ENCODE results near the gene SUN3.

The SUN3 gene

DNA sequence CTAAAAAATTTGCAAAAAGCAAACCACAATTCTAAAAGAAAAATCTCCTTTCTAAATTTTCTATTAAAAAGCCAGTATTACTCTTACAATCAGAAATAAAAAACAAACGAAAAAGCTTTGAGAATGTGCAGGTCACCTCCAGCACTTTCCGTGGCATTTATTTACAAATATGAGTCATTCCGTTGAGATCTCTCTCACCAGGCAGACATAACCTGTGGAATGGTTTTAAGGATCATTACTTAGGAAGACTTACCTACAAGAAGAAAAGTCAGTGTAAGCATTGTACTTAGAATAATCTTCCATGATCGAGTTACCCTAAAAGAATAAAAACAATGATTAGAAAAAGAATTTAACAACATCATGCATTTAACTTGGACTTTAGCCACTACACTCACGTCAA is 3.3 kb downstream of the SUN3 start:
- no peak for DNase-seq
- Histone ChIP-seq H3K36me3 (no peaks in the 10 kb centered on the region), H3K4me3 (ENCODE audit: low read depth, low read length) (no peak overlapping the region), H3K9me3 (no peaks in the 10 kb centered on the region), H3K27me3 (peaks cover 36% of the 10 kb centered on the region), H3K4me1 (no peaks in the 10 kb centered on the region)
- TF ChIP-seq, protein P1, sequence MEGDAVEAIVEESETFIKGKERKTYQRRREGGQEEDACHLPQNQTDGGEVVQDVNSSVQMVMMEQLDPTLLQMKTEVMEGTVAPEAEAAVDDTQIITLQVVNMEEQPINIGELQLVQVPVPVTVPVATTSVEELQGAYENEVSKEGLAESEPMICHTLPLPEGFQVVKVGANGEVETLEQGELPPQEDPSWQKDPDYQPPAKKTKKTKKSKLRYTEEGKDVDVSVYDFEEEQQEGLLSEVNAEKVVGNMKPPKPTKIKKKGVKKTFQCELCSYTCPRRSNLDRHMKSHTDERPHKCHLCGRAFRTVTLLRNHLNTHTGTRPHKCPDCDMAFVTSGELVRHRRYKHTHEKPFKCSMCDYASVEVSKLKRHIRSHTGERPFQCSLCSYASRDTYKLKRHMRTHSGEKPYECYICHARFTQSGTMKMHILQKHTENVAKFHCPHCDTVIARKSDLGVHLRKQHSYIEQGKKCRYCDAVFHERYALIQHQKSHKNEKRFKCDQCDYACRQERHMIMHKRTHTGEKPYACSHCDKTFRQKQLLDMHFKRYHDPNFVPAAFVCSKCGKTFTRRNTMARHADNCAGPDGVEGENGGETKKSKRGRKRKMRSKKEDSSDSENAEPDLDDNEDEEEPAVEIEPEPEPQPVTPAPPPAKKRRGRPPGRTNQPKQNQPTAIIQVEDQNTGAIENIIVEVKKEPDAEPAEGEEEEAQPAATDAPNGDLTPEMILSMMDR (IDR thresholded peaks at IDR 0.05; ENCODE audit: low read depth, low read length), result no peak

DNA sequence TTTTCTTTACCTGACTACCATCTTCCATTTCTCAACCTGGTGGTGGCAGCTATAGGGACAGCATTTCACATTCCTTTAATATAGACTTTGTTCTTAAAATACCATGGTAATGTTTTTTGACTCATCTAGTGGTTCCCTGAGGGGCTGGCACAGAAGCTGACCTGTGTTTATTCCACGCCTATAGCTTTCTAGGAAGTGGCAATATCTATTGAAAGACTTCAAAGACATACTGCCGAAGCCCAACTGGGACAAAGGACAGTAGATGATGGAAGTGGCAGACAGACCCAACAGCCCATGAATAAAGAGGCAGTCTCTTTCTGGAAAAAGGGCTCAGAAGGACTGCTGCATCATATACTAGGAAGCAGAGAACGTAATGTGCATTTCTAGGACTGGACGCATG is 11.2 kb downstream of the SUN3 start:
- Histone ChIP-seq H3K4me1 (no peaks in the 10 kb centered on the region), H3K27me3 (no peaks in the 10 kb centered on the region), H3K9me3 (no peaks in the 10 kb centered on the region), H3K4me3 (ENCODE audit: low read depth, low read length) (no peak overlapping the region), H3K36me3 (no peaks in the 10 kb centered on the region)
- no peak for DNase-seq
- TF ChIP-seq, protein P1 (IDR thresholded peaks at IDR 0.05; ENCODE audit: low read depth, low read length), result no peak

DNA sequence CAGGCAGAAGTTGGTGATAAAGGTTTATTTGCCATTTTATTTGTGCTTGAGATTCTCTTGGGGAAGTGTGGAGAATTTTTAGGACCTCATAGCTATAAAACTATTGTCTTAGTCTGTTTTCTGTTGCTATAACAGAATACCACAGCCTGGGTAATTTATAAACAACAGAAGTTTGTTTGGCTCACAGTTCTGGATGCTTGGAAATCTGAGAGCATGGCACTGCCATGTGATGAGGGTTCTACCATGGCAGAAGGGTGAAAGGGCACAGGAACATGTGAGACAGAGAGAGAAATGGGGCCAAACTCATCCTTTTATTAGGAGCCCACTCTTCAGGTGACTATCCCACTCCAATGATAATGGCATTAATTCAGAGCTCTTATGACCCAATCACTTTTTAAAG is 12.3 kb downstream of the SUN3 start:
- Histone ChIP-seq H3K9me3 (no peaks in the 10 kb centered on the region), H3K36me3 (no peaks in the 10 kb centered on the region), H3K4me3 (ENCODE audit: low read depth, low read length) (no peak overlapping the region), H3K4me1 (no peaks in the 10 kb centered on the region), H3K27me3 (no peaks in the 10 kb centered on the region)
- TF ChIP-seq, protein P1 (IDR thresholded peaks at IDR 0.05; ENCODE audit: low read depth, low read length), result no peak
- DNase-seq, result no peak

DNA sequence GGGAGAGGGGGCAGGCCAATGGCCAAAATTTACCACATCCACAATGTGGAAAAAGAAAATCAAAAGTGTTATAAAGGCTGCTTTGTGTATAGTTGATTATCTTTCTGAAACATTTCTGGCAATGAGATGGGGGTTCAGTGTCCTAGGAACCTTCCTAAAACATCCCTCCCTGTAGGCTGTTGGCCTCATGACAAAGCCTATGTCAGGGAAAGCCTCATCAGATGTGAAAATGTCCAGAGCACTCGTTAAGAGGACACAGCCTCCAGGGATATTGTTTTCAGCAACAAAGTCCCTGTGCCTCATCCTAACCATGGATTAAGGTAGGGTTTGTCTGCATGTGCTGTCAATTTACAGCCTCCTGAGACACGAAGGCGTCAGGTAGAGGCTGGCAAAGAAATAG is 17.0 kb downstream of the SUN3 start:
- no peaks in the 10 kb centered on the region for H3K36me3 ChIP-seq
- H3K27me3 ChIP-seq, result no peaks in the 10 kb centered on the region
- DNase-seq, result no peak
- no peaks in the 10 kb centered on the region for H3K4me1 ChIP-seq
- no peaks in the 10 kb centered on the region for H3K9me3 ChIP-seq
- TF ChIP-seq, protein P1 (IDR thresholded peaks at IDR 0.05; ENCODE audit: low read depth, low read length), result no peak
- H3K4me3 ChIP-seq (ENCODE audit: low read depth, low read length), result no peak overlapping the region

DNA sequence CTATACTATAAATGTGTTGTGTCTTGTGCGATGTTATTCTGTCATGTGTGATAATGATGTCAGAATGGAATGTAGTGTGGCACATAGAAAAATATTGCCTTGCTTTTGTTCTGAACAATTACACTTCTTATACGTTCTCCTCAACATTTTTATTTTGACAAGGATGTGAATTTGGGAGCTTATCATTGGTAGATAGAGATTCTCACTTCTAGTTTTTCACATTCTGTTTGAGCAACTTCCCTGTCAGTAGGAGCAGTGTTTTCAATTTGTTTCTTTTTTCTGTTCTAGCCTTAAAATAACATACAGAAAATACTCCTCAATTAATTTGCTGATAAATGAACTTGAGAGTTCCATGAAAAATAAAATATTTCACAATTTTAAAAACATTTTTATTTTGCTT is 17.6 kb downstream of the SUN3 start:
- Histone ChIP-seq H3K36me3 (no peaks in the 10 kb centered on the region), H3K4me3 (ENCODE audit: low read depth, low read length) (no peak overlapping the region), H3K27me3 (no peaks in the 10 kb centered on the region), H3K4me1 (no peaks in the 10 kb centered on the region), H3K9me3 (no peaks in the 10 kb centered on the region)
- TF ChIP-seq, protein P1 (IDR thresholded peaks at IDR 0.05; ENCODE audit: low read depth, low read length), result no peak
- no peak for DNase-seq

DNA sequence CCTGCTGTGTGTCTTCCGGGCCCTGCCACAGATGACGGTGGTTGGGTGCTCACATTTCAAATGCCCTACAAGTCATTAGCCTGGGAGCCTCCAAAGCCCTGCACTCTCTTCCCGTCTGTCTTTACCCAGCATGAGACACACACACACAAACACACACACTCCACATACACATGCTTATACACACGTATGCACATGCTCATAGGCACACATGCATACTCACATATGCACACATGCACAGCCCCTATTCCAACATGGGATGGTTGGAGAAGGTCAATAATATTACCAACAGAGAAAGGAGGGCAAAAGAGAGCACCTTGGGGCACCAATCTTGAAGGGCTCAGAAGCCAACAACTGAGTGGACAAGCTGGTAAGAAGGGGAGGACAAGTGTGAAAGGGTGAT is 19.0 kb downstream of the SUN3 start:
- no peaks in the 10 kb centered on the region for H3K4me1 ChIP-seq
- no peaks in the 10 kb centered on the region for H3K9me3 ChIP-seq
- DNase-seq, result no peak
- H3K4me3 ChIP-seq (ENCODE audit: low read depth, low read length), result no peak overlapping the region
- H3K27me3 ChIP-seq, result no peaks in the 10 kb centered on the region
- no peaks in the 10 kb centered on the region for H3K36me3 ChIP-seq
- TF ChIP-seq, protein P1 (IDR thresholded peaks at IDR 0.05; ENCODE audit: low read depth, low read length), result no peak
